ENCODE results near the gene MYL11. TPM values are rescaled to one million over a fixed set of nuclear protein-coding genes. Genes with fewer than 3 reads are reported as not detected.
"Not testable (repeated sequence)": the region's sequence is repeated elsewhere in the genome, so short reads cannot be mapped to it uniquely, and the experiment has no call there.

The MYL11 gene
- total RNA-seq, 1 donor from 2014 or later = 2.0 TPM

GRCh38 chr16:30396627-30397026 is 22.0 kb downstream of the MYL11 start:
- intact Hi-C loops (cut with micrococcal nuclease); H3K27me3 Mint-ChIP-seq (ENCODE audit: insufficient read depth); H3K9me3 Mint-ChIP-seq; DNase-seq (ENCODE audit: low spot score): not testable (repeated sequence)
- Mint-ChIP-seq H3K36me3 (ENCODE audit: low read depth) (peaks cover 19% of the 10 kb centered on the region), H3K4me1 (ENCODE audit: low read depth) (peaks cover 50% of the 10 kb centered on the region), H3K27ac (peak overlapping the region; percentile 34), H3K4me3 (peak overlapping the region; percentile 89)

- Mint-ChIP-seq H3K36me3 (ENCODE audit: low read depth) (peaks cover 19% of the 10 kb centered on the region), H3K4me1 (ENCODE audit: low read depth) (peaks cover 53% of the 10 kb centered on the region), H3K27ac (peak overlapping the region; percentile 34), H3K4me3 (peak overlapping the region; percentile 89), H3K9me3 (no peaks in the 10 kb centered on the region), H3K27me3 (ENCODE audit: insufficient read depth) (no peaks in the 10 kb centered on the region)
- no peak for DNase-seq (ENCODE audit: low spot score)
- intact Hi-C loops (cut with micrococcal nuclease) = no loop called here
Measured at GRCh38 chr16:30397056-30397455, 22.5 kb downstream of the MYL11 start.

GRCh38 chr16:30397776-30398660 is 23.4 kb downstream of the MYL11 start:
- Mint-ChIP-seq H3K36me3 (ENCODE audit: low read depth) (peaks cover 19% of the 10 kb centered on the region), H3K27ac (no peak overlapping the region), H3K4me3 (no peak overlapping the region), H3K9me3 (no peaks in the 10 kb centered on the region), H3K4me1 (ENCODE audit: low read depth) (peaks cover 53% of the 10 kb centered on the region), H3K27me3 (ENCODE audit: insufficient read depth) (peaks cover 1% of the 10 kb centered on the region)
- intact Hi-C loops (cut with micrococcal nuclease) = no loop called here
- DNase-seq (ENCODE audit: low spot score) = no peak

GRCh38 chr16:30398661-30399434 is 24.2 kb downstream of the MYL11 start:
- Mint-ChIP-seq H3K27me3 (ENCODE audit: insufficient read depth) (peaks cover 4% of the 10 kb centered on the region), H3K4me3 (no peak overlapping the region), H3K4me1 (ENCODE audit: low read depth) (peaks cover 53% of the 10 kb centered on the region), H3K27ac (peak overlapping the region; percentile 29), H3K36me3 (ENCODE audit: low read depth) (peaks cover 19% of the 10 kb centered on the region), H3K9me3 (no peaks in the 10 kb centered on the region)
- intact Hi-C loops (cut with micrococcal nuclease) = no loop called here
- no peak for DNase-seq (ENCODE audit: low spot score)

GRCh38 chr16:30399435-30400186 is 25.0 kb downstream of the MYL11 start:
- Mint-ChIP-seq H3K36me3 (ENCODE audit: low read depth) (peaks cover 19% of the 10 kb centered on the region), H3K9me3 (no peaks in the 10 kb centered on the region), H3K4me1 (ENCODE audit: low read depth) (peaks cover 49% of the 10 kb centered on the region), H3K27me3 (ENCODE audit: insufficient read depth) (peaks cover 4% of the 10 kb centered on the region), H3K4me3 (peak overlapping the region; percentile 85), H3K27ac (peak overlapping the region; percentile 92)
- no peak for DNase-seq (ENCODE audit: low spot score)
- intact Hi-C loops (cut with micrococcal nuclease) = loop anchor here (1.0 kb wide), 1 partner anchor 21 kb away; no protein-coding TSS in a partner anchor

GRCh38 chr16:30401768-30402425 is 27.3 kb downstream of the MYL11 start:
- H3K36me3 Mint-ChIP-seq (ENCODE audit: low read depth) = peaks cover 15% of the 10 kb centered on the region
- H3K27ac Mint-ChIP-seq = peak overlapping the region; percentile 66
- H3K4me3 Mint-ChIP-seq = peak overlapping the region; percentile 85
- peaks cover 4% of the 10 kb centered on the region for H3K27me3 Mint-ChIP-seq (ENCODE audit: insufficient read depth)
- peaks cover 35% of the 10 kb centered on the region for H3K4me1 Mint-ChIP-seq (ENCODE audit: low read depth)
- DNase-seq (ENCODE audit: low spot score) = no peak
- intact Hi-C loops (cut with micrococcal nuclease) = no loop called here
- H3K9me3 Mint-ChIP-seq = no peaks in the 10 kb centered on the region

GRCh38 chr16:30406795-30407101 is 32.1 kb downstream of the MYL11 start:
- no peaks in the 10 kb centered on the region for H3K9me3 Mint-ChIP-seq
- H3K4me3 Mint-ChIP-seq = peak overlapping the region; percentile 100
- peak overlapping the region; percentile 100 for H3K27ac Mint-ChIP-seq
- H3K27me3 Mint-ChIP-seq (ENCODE audit: insufficient read depth) = peaks cover 4% of the 10 kb centered on the region
- DNase-seq (ENCODE audit: low spot score) = no peak
- peaks cover 3% of the 10 kb centered on the region for H3K36me3 Mint-ChIP-seq (ENCODE audit: low read depth)
- intact Hi-C loops (cut with micrococcal nuclease) = loop anchor here (1.0 to 5.0 kb wide), 6 partner anchors 11 to 314 kb away; partner anchors contain the start of genes CD2BP2, MAPK3, TBC1D10B and TBX6
- peaks cover 23% of the 10 kb centered on the region for H3K4me1 Mint-ChIP-seq (ENCODE audit: low read depth)

- Mint-ChIP-seq H3K27ac (peak within 1 kb of the TSS; percentile 100), H3K4me3 (peak within 1 kb of the TSS; percentile 100), H3K4me1 (ENCODE audit: low read depth) (peaks cover 25% of the 10 kb centered on the region), H3K9me3 (no peaks in the 10 kb centered on the region), H3K27me3 (ENCODE audit: insufficient read depth) (peaks cover 4% of the 10 kb centered on the region), H3K36me3 (ENCODE audit: low read depth) (peaks cover 8% of the 10 kb centered on the region)
- peak; percentile 85 for DNase-seq (ENCODE audit: low spot score)
- intact Hi-C loops (cut with micrococcal nuclease) = loop anchor here (1.0 to 5.0 kb wide), 6 partner anchors 12 to 315 kb away; partner anchors contain the start of genes CD2BP2, MAPK3, TBC1D10B and TBX6
Measured at GRCh38 chr16:30407102-30407803, 32.7 kb downstream of the MYL11 start, which contains the start of gene ZNF771. Gene ZNF771, plus strand, starts transcription at chr16:30407606. Its CDS starts 448 bp downstream, at chr16:30408054.

- peak overlapping the region; percentile 84 for H3K4me3 Mint-ChIP-seq
- H3K27ac Mint-ChIP-seq = peak overlapping the region; percentile 76
- intact Hi-C loops (cut with micrococcal nuclease) = loop anchor here (1.0 to 5.0 kb wide), 7 partner anchors 13 to 316 kb away; partner anchors contain the start of genes CD2BP2, MAPK3, TBC1D10B and TBX6
- H3K36me3 Mint-ChIP-seq (ENCODE audit: low read depth) = peaks cover 10% of the 10 kb centered on the region
- no peaks in the 10 kb centered on the region for H3K9me3 Mint-ChIP-seq
- H3K4me1 Mint-ChIP-seq (ENCODE audit: low read depth) = peaks cover 27% of the 10 kb centered on the region
- DNase-seq (ENCODE audit: low spot score) = no peak
- peaks cover 4% of the 10 kb centered on the region for H3K27me3 Mint-ChIP-seq (ENCODE audit: insufficient read depth)
Measured at GRCh38 chr16:30407804-30408534, 33.4 kb downstream of the MYL11 start.

GRCh38 chr16:30409125-30410060 is 34.8 kb downstream of the MYL11 start:
- H3K9me3 Mint-ChIP-seq = no peaks in the 10 kb centered on the region
- peak overlapping the region; percentile 35 for H3K27ac Mint-ChIP-seq
- DNase-seq (ENCODE audit: low spot score) = peak; percentile 86
- no peaks in the 10 kb centered on the region for H3K27me3 Mint-ChIP-seq (ENCODE audit: insufficient read depth)
- peaks cover 18% of the 10 kb centered on the region for H3K36me3 Mint-ChIP-seq (ENCODE audit: low read depth)
- H3K4me3 Mint-ChIP-seq = peak overlapping the region; percentile 73
- intact Hi-C loops (cut with micrococcal nuclease) = loop anchor here (1.0 to 5.0 kb wide), 4 partner anchors 8 to 317 kb away; partner anchors contain the start of genes MAPK3, TBX6 and ZNF689
- peaks cover 27% of the 10 kb centered on the region for H3K4me1 Mint-ChIP-seq (ENCODE audit: low read depth)
